Kidney (tissue), 14 donors: ENCODE data around the gene LGALS7. TPM values are rescaled to one million over a fixed set of nuclear protein-coding genes. Genes with fewer than 3 reads are reported as not detected.

Experiments used
- DNase-seq, 5 donors: peaks; one replicate each; pipeline ENCODE4 v3.0.0-alpha.2; 2013 to 2020
- FAIRE-seq: peaks from 2 replicates; lab custom pipeline; 2012; peaks lifted over from hg19 to GRCh38; lab: Jason Lieb, UNC
- H3K27ac ChIP-seq, 2 donors: one replicate each; pipeline ENCODE4 v1.7.0; 2013; ENCODE audit warnings: low read depth in 2 of 2, low read length in 2 of 2, inconsistent platforms in 1 of 2
- H3K27me3 ChIP-seq: one replicate; pipeline ENCODE4 v1.7.1; 2013; ENCODE audit warnings: low read length, inconsistent platforms; ENCODE audit not compliant: control insufficient read depth, insufficient read depth
- H3K36me3 ChIP-seq, 3 donors: one replicate each; pipeline versions ENCODE4 v1.7.0 to v1.7.1; 2013; ENCODE audit warnings: low read length in 3 of 3, control low read depth in 1 of 3, inconsistent platforms in 1 of 3; ENCODE audit not compliant: insufficient read depth in 3 of 3, control insufficient read depth in 2 of 3
- H3K4me1 ChIP-seq, 3 donors: one replicate each; pipeline versions ENCODE4 v1.7.0 to v1.7.1; 2013; ENCODE audit warnings: low read length in 3 of 3, inconsistent platforms in 1 of 3, low read depth in 1 of 3; ENCODE audit not compliant: control insufficient read depth in 2 of 3, insufficient read depth in 2 of 3
- H3K4me3 ChIP-seq, 3 donors: one replicate each; pipeline versions ENCODE4 v1.7.0 to v1.8.1; 2013; ENCODE audit warnings: low read length in 3 of 3, control low read depth in 1 of 3, inconsistent platforms in 1 of 3
- H3K9ac ChIP-seq, 3 donors: one replicate each; pipeline versions ENCODE4 v1.7.0 to v1.7.1; 2013; ENCODE audit warnings: low read length in 3 of 3, control low read depth in 1 of 3, inconsistent platforms in 1 of 3
- H3K9me3 ChIP-seq, 3 donors: one replicate each; pipeline versions ENCODE4 v1.7.0 to v1.7.1; 2013; ENCODE audit warnings: low read length in 3 of 3, control low read depth in 1 of 3, inconsistent platforms in 1 of 3; ENCODE audit not compliant: control insufficient read depth in 2 of 3, insufficient read depth in 1 of 3
- intact Hi-C: fragments of 100-400 bp; cut with DNase I; formaldehyde crosslinking; loops from one replicate; pipeline ENCODE4 v1.11.1; 2022
- polyA plus RNA-seq: library from polyadenylated mRNA; stranded (reverse); fragments of 350-450 nt; fragmentation: Illumina TruSeq; extraction: RNeasy Lipid Tissue Mini Kit (QIAGEN cat#74804); gene quantifications from one replicate; pipeline ENCODE4 v1.2.3, GENCODE V29; 2014; ENCODE audit warnings: low read depth, low replicate concordance; ENCODE audit not compliant: insufficient read depth
- total RNA-seq: library from RNA; stranded (reverse); fragmentation: NEBNext Ultra II Directional; extraction: Animal tissue kit (Norgen Biotek cat#: 25700); gene quantifications from one replicate; pipeline ENCODE4 v1.2.1, GENCODE V29; 2021
- TF ChIP-seq, protein P1 (sequence below): IDR thresholded peaks from 3 replicates; pipeline ENCODE4 v1.5.1; 2012; ENCODE audit warnings: mild to moderate bottlenecking, moderate library complexity, borderline replicate concordance; ENCODE audit not compliant: insufficient read depth; ENCODE audit errors: extremely low read depth
- donor health status: control.
- donor health status: control.
- donor health status: control.
- donor health status: control.
- donor health status: control.
- donor health status: DM: yes; HTN: yes; CAD: no.
- donor health status: Normal renal cell carcinoma (clear cell type).

LGALS7 gene
- total and polyA plus RNA-seq, 2 donors from 2014 or later: 1.3 TPM; not detected in 1

DNA sequence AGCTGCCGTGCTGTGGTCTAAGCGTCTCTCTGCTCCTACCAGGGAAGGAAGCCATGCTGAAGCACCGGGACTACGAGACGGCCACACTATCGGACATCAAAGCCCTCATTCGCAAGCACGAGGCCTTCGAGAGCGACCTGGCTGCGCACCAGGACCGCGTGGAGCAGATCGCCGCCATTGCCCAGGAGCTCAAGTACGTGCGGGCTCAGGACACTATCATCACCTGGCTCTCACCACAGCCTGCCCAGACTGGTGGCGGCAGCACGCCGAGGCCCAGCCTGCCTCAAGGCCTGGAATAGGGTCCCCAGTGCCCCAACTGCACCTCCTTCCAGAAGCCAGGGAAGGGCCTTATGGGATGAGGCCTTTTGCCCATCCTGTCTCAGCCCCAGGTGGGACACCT is 51.8 kb downstream of the LGALS7 start:
- intact Hi-C loops: no loop called here
- Histone ChIP-seq H3K27ac (peak overlapping the region; percentile 32 to 55), H3K9ac (no peak overlapping the region)

More for the DNA sequence above, 51.8 kb downstream of the LGALS7 start:
- DNase-seq (no peak), FAIRE-seq (no peak)
- H3K4me1 ChIP-seq: peaks cover 0 to 32% (median 0%) of the 10 kb centered on the region in 3 donors
- no peak overlapping the region for H3K4me3 ChIP-seq
- TF ChIP-seq, protein P1, sequence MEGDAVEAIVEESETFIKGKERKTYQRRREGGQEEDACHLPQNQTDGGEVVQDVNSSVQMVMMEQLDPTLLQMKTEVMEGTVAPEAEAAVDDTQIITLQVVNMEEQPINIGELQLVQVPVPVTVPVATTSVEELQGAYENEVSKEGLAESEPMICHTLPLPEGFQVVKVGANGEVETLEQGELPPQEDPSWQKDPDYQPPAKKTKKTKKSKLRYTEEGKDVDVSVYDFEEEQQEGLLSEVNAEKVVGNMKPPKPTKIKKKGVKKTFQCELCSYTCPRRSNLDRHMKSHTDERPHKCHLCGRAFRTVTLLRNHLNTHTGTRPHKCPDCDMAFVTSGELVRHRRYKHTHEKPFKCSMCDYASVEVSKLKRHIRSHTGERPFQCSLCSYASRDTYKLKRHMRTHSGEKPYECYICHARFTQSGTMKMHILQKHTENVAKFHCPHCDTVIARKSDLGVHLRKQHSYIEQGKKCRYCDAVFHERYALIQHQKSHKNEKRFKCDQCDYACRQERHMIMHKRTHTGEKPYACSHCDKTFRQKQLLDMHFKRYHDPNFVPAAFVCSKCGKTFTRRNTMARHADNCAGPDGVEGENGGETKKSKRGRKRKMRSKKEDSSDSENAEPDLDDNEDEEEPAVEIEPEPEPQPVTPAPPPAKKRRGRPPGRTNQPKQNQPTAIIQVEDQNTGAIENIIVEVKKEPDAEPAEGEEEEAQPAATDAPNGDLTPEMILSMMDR: no peak
- H3K36me3 ChIP-seq: peaks cover 0 to 79% (median 46%) of the 10 kb centered on the region in 3 donors
- no peaks in the 10 kb centered on the region for H3K9me3 ChIP-seq
- H3K27me3 ChIP-seq: no peaks in the 10 kb centered on the region

Other genes starting within 250 kb of the LGALS7 start
- 17.7 TPM for gene MAP4K1, start 155.6 kb downstream of the LGALS7 start, total RNA-seq
- gene MAP4K1, start 155.6 kb downstream of the LGALS7 start, polyA plus RNA-seq: 3.9 TPM
- 259 TPM for gene EIF3K, start 154.3 kb downstream of the LGALS7 start, total RNA-seq
- gene EIF3K, start 154.3 kb downstream of the LGALS7 start, polyA plus RNA-seq: 723 TPM
- 606 TPM for gene ACTN4, start 125.9 kb downstream of the LGALS7 start, total RNA-seq
- 231 TPM for gene ACTN4, start 125.9 kb downstream of the LGALS7 start, polyA plus RNA-seq
- 31.1 TPM for gene CAPN12, start 29.0 kb downstream of the LGALS7 start, total RNA-seq
- 27.1 TPM for gene CAPN12, start 29.0 kb downstream of the LGALS7 start, polyA plus RNA-seq
- not detected for gene LGALS7B, start 15.7 kb upstream of the LGALS7 start, total RNA-seq
- gene LGALS7B, start 15.7 kb upstream of the LGALS7 start, polyA plus RNA-seq: 3.7 TPM
- gene LGALS4, start 39.4 kb upstream of the LGALS7 start, total RNA-seq: 12.2 TPM
- gene LGALS4, start 39.4 kb upstream of the LGALS7 start, polyA plus RNA-seq: 1.2 TPM
- 167 TPM for gene ECH1, start 58.3 kb upstream of the LGALS7 start, total RNA-seq
- 534 TPM for gene ECH1, start 58.3 kb upstream of the LGALS7 start, polyA plus RNA-seq
- 278 TPM for gene HNRNPL, start 76.5 kb upstream of the LGALS7 start, total RNA-seq
- gene HNRNPL, start 76.5 kb upstream of the LGALS7 start, polyA plus RNA-seq: 168 TPM
- gene RINL, start 104.8 kb upstream of the LGALS7 start, total RNA-seq: 13.0 TPM
- gene RINL, start 104.8 kb upstream of the LGALS7 start, polyA plus RNA-seq: 9.5 TPM
- 36.0 TPM for gene SIRT2, start 126.1 kb upstream of the LGALS7 start, total RNA-seq
- 56.9 TPM for gene SIRT2, start 126.1 kb upstream of the LGALS7 start, polyA plus RNA-seq
- 23.2 TPM for gene NFKBIB, start 126.5 kb upstream of the LGALS7 start, total RNA-seq
- gene NFKBIB, start 126.5 kb upstream of the LGALS7 start, polyA plus RNA-seq: 37.6 TPM
- gene CCER2, start 138.7 kb upstream of the LGALS7 start, total RNA-seq: 0.47 TPM
- gene CCER2, start 138.7 kb upstream of the LGALS7 start, polyA plus RNA-seq: not detected
- gene SARS2, start 157.2 kb upstream of the LGALS7 start, total RNA-seq: 30.6 TPM
- gene SARS2, start 157.2 kb upstream of the LGALS7 start, polyA plus RNA-seq: 34.8 TPM
- gene MRPS12, start 157.4 kb upstream of the LGALS7 start, total RNA-seq: 28.5 TPM
- 110 TPM for gene MRPS12, start 157.4 kb upstream of the LGALS7 start, polyA plus RNA-seq
- gene FBXO17, start 202.2 kb upstream of the LGALS7 start, total RNA-seq: 32.3 TPM
- 44.3 TPM for gene FBXO17, start 202.2 kb upstream of the LGALS7 start, polyA plus RNA-seq